ENCODE data around the gene TARBP1. TPM values are rescaled to one million over a fixed set of nuclear protein-coding genes. Genes with fewer than 3 reads are reported as not detected.

TARBP1 gene
- total RNA-seq, 4 donors from 2014 or later, result 0.88 to 79.8 (median 21.2) TPM

DNA sequence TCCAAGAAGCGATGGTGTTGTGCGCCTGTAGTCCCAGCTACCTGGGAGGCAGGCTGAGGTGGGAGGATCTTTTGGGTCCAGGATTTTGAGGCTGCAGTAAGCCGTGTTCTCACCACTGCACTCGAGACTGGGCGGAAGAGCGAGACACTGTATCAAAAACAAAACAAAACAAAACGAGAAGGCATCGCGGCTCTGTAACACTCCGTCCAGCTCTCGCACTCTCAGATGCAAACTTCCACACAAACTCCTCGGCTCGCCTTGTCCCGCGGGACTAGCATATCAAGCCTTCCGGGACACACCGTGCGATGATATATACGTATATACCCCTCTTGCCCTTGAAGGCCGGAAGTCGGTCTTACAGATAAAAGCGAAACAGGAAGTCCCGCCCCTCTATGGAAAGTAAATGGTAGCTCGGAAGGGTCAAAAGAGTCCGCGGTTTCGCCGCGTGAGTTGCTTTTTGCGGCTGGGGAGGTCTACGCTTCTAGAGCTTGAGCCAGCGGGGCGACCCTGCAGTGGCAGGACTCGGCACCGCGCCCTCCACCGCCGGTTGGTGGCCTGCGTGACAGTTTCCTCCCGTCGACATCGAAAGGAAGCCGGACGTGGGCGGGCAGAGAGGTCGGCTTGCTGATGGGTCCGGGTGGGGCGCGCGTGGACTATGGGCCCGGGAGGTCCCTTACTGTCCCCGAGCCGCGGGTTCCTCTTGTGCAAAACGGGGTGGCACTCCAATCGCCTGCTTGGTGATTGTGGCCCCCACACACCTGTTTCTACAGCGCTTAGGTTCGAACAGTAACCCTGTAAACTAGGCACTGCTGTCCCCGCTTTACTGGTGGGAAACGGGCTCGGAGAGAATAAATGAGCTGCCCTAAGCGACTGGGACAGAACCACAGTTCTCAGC lies 105.7 kb downstream of the TARBP1 start, which contains the start of gene COA6:
Gene COA6 (plus strand): TSS at position 393 of the 895 bp plus-strand sequence. CDS start 11 bp downstream, at position 404.
- Histone ChIP-seq H3K27me3 (no peaks in the 10 kb centered on the region), H3K4me1 (no peaks in the 10 kb centered on the region), H3K27ac (peak within 1 kb of the TSS; percentile 91 to 93), H3K36me3 (no peaks in the 10 kb centered on the region), H3K4me3 (peak within 1 kb of the TSS; percentile 84 to 85), H3K9me3 (no peaks in the 10 kb centered on the region)
- intact Hi-C loops (cut with DNase I; ENCODE audit: low total_unique reads), result no loop called here
- peak; percentile 31 to 47 for TF ChIP-seq POLR2A (IDR thresholded peaks at IDR 0.05)
- TF ChIP-seq, protein P1, sequence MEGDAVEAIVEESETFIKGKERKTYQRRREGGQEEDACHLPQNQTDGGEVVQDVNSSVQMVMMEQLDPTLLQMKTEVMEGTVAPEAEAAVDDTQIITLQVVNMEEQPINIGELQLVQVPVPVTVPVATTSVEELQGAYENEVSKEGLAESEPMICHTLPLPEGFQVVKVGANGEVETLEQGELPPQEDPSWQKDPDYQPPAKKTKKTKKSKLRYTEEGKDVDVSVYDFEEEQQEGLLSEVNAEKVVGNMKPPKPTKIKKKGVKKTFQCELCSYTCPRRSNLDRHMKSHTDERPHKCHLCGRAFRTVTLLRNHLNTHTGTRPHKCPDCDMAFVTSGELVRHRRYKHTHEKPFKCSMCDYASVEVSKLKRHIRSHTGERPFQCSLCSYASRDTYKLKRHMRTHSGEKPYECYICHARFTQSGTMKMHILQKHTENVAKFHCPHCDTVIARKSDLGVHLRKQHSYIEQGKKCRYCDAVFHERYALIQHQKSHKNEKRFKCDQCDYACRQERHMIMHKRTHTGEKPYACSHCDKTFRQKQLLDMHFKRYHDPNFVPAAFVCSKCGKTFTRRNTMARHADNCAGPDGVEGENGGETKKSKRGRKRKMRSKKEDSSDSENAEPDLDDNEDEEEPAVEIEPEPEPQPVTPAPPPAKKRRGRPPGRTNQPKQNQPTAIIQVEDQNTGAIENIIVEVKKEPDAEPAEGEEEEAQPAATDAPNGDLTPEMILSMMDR (IDR thresholded peaks at IDR 0.05), result peak in 1 of 4 experiments; percentile 8
- peak; percentile 82 to 90 for DNase-seq

DNA sequence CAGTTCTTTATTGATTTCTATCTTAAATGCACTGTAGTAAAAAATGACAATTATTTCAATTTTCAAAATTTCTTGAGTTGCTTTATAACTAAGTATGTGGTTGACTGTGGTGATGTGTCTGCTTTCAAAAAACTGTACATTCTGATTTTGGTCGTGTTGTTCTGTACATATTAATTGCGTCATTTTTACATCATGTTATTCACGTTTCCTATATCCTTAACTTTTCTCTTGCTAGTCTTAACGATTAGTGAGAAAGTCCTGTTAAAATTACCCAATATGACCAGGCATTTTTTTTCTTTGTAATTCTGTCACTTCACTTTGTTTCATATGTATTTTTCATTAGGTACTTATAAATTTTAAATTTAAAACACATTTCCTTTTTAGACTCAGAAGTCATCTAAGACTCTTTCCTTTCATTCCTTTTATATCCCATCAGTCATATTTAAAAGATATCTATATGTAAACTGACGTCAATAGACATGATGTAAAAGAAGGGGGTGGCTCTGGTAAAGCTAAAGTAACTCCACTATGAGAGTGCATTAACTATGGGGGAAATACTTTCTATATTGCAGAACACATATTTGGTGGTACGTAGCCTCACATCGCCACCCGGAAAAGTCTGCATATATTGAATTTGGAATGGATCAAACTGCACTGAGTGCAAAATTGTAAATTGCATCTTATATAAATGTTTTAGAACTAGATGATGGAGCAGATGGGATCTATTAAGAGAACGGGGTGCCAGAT lies 106.8 kb downstream of the TARBP1 start:
- H3K36me3 ChIP-seq, result no peaks in the 10 kb centered on the region
- peak overlapping the region; percentile 84 to 85 for H3K4me3 ChIP-seq
- H3K4me1 ChIP-seq, result no peaks in the 10 kb centered on the region
- DNase-seq, result no peak
- H3K9me3 ChIP-seq, result no peaks in the 10 kb centered on the region
- H3K27me3 ChIP-seq, result no peaks in the 10 kb centered on the region
- intact Hi-C loops (cut with DNase I; ENCODE audit: low total_unique reads), result no loop called here
- H3K27ac ChIP-seq, result no peak overlapping the region
- TF ChIP-seq, protein P1 (IDR thresholded peaks at IDR 0.05), result no peak
- no peak for TF ChIP-seq POLR2A (IDR thresholded peaks at IDR 0.05)

DNA sequence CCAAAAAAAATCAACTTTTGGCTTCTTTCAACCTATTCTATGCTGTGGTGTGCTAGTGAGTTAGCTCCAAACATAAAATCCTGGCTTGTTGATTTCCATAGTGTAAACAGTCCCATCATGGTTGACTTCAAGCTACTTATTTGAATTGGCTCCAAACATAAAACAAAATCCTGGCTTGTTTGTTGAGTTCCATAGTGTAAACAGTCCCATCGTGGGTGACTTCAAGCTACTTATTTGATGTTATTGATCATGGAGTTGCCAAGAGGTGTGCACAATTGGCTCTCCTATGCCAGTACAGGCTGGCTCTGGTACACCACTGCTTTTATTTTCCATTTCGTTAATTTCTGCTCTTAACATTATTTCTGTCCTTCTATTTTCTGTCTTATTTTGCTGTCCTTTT lies 107.6 kb downstream of the TARBP1 start:
- H3K4me1 ChIP-seq, result no peaks in the 10 kb centered on the region
- intact Hi-C loops (cut with DNase I; ENCODE audit: low total_unique reads), result no loop called here
- H3K27me3 ChIP-seq, result no peaks in the 10 kb centered on the region
- TF ChIP-seq, protein P1 (IDR thresholded peaks at IDR 0.05), result no peak
- TF ChIP-seq POLR2A (IDR thresholded peaks at IDR 0.05), result no peak
- no peak for DNase-seq
- H3K9me3 ChIP-seq, result no peaks in the 10 kb centered on the region
- no peaks in the 10 kb centered on the region for H3K36me3 ChIP-seq
- no peak overlapping the region for H3K27ac ChIP-seq
- H3K4me3 ChIP-seq, result no peak overlapping the region

DNA sequence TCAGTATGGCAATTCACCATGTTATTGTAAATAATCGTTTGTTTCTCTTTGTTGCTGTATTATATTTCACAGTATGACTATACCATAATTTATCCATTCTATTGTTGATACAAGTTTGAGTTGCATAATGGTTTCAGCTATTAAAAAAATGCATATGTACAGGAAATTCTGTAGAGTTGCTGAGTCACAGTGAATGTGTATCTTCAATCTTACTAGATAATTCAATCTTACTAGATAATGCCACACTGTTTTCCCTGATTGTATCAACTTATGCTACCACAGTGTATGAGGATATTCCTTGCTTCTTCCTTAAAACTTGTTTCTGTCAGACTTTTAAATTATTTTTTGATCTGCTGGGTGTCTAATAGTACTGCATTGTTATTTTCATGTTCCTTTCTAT lies 109.2 kb downstream of the TARBP1 start:
- DNase-seq, result no peak
- H3K9me3 ChIP-seq, result no peaks in the 10 kb centered on the region
- H3K36me3 ChIP-seq, result no peaks in the 10 kb centered on the region
- no peaks in the 10 kb centered on the region for H3K27me3 ChIP-seq
- TF ChIP-seq, protein P1 (IDR thresholded peaks at IDR 0.05), result no peak
- TF ChIP-seq POLR2A (IDR thresholded peaks at IDR 0.05), result no peak
- intact Hi-C loops (cut with DNase I; ENCODE audit: low total_unique reads), result no loop called here
- H3K4me3 ChIP-seq, result no peak overlapping the region
- H3K27ac ChIP-seq, result no peak overlapping the region
- no peaks in the 10 kb centered on the region for H3K4me1 ChIP-seq

DNA sequence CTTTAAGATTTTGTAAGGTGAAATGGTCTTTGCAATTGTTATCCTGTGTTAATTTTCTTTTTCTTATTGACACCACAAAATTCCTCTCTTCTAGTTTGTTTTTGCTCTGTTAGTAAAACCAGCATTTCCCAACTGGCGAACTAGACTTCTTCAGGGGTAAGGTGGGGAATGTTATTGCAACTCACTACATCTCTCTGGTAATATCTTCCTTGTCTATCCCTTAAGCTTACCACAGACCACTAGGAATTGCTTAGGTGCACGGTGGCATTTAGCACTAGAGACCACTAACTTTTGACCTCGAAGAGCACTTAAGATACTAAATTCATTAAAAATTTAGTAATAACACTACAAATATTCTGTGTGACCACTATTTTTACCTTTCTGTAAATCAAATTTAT lies 109.9 kb downstream of the TARBP1 start:
- no peak overlapping the region for H3K27ac ChIP-seq
- DNase-seq, result no peak
- TF ChIP-seq, protein P1 (IDR thresholded peaks at IDR 0.05), result no peak
- TF ChIP-seq POLR2A (IDR thresholded peaks at IDR 0.05), result no peak
- no peaks in the 10 kb centered on the region for H3K36me3 ChIP-seq
- H3K4me3 ChIP-seq, result no peak overlapping the region
- no peaks in the 10 kb centered on the region for H3K9me3 ChIP-seq
- no peaks in the 10 kb centered on the region for H3K4me1 ChIP-seq
- intact Hi-C loops (cut with DNase I; ENCODE audit: low total_unique reads), result no loop called here
- H3K27me3 ChIP-seq, result no peaks in the 10 kb centered on the region

Measured in uterus (tissue), 4 donors.